ENCODE measurements around the gene SRPK2. TPM values are rescaled to one million over a fixed set of nuclear protein-coding genes. Genes with fewer than 3 reads are reported as not detected.
"Not testable (repeated sequence)": the region's sequence is repeated elsewhere in the genome, so short reads cannot be mapped to it uniquely, and the experiment has no call there.

Gene SRPK2
- polyA plus RNA-seq, 6 donors from 2014 or later = 50.6 to 65.5 (median 56.1) TPM

DNA sequence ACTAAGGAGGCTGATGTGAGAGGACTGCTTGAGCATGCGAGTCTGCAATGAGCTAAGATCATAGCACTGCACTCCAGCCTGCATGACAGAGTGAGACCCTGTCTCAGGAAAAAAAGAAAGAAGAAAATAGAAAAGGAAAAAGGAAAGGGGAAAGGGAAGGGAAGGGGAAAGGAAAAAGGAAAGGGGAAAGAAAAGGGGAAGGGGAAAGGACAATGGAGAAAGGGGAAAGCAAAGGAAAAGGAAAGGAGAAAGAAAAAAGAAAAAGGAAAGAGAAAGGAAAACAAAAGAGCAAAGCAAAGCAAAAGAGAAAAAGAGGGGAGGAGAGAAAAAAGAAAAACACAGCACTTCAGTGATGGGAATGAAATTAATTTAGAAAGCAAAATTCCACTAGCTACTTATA, 179.3 kb downstream of the SRPK2 start:
- Mint-ChIP-seq H3K9me3 (no peaks in the 10 kb centered on the region), H3K36me3 (no peaks in the 10 kb centered on the region), H3K4me3 (peak overlapping the region in 4 of 8 donors; percentile 19 to 71 (median 34)), H3K27me3 (no peaks in the 10 kb centered on the region), H3K27ac (peak overlapping the region; percentile 64 to 98 (median 90)), H3K4me1 (peaks cover 76 to 78% (median 77%) of the 10 kb centered on the region in 3 donors)
- ATAC-seq (ENCODE audit: low read depth in 2 of 2) (no peak), DNase-seq (no peak)

DNA sequence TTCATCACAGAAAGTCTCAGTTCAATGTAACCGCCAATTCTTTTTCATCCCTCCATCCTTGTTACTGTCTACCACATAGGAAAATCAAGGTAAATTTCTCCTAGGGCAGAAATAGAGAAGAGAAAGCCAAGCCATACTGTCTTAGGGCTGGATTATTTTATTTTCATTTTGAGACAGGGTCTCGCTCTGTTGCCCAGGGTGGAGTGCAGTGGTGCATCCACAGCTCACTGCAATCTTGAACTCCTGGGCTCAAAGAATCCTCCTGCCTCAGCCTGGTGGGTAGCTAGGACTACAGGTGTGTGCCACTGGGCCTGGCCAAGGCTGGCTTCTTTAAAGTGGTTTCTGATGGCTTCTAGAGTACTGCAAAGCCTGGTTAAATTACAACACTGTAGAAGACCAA, 181.7 kb downstream of the SRPK2 start:
- Mint-ChIP-seq H3K27me3 (no peaks in the 10 kb centered on the region), H3K9me3 (no peaks in the 10 kb centered on the region), H3K27ac (peak overlapping the region in 2 of 6 donors; percentile 2 to 88), H3K4me3 (peak overlapping the region in 5 of 8 donors; percentile 17 to 78 (median 59)), H3K36me3 (no peaks in the 10 kb centered on the region), H3K4me1 (peaks cover 55 to 59% (median 56%) of the 10 kb centered on the region in 3 donors)
- no peak for DNase-seq
- peak; percentile 41 to 47 for ATAC-seq (ENCODE audit: low read depth in 2 of 2)

DNA sequence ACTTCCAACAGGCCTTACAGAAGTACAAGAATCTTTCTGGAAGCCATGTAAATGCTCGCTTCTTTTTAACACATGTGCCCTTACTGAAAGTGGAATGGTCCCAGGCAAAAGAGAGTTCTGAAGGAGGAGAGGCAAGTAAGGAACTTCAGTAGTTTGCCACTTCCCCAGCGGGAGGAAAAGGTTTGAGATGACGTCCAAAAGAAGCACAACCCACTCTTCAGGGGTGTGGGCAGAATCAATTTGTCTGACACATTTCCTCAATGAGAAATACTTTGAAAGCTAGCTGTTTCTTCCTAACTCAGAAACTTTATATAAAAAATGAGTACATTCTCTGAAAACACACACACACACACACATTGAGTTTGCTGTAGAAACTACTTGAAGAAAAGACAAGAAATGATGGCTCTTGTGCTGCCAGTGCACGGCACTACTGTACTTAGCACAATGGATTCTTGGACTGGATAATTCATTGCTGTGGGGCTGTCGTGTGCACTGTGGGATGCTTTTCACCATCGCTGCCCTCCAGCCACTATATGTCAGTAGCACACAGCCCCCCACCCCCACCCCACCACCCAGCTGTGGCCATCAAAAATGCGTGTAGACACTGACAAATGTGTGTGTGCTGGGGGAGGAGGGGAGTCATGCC, 183.0 kb downstream of the SRPK2 start:
- H3K4me1 Mint-ChIP-seq = peaks cover 43 to 47% (median 43%) of the 10 kb centered on the region in 3 donors
- no peak for DNase-seq

DNA sequence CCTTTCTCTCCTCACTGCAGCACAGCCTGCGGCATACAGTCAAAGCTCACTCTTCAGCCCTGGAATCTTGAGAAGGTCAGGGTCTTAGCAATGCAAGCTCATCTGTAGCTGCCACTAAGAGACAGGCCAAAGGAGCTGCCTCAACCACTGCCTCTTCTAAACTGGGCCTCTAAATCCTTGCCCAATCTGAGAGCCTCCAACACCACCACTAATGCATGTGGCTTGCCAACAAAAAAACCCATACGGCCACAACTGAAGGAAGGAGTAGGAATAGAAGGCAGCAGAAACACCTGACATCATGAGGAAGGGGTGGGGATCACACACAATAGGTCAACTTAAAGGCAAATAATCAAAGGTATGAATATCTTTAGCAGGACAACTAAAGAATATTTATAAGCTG, 183.8 kb downstream of the SRPK2 start:
- no peak for ATAC-seq (ENCODE audit: low read depth in 2 of 2)
- Mint-ChIP-seq H3K36me3 (no peaks in the 10 kb centered on the region), H3K4me1 (peaks cover 39 to 41% (median 40%) of the 10 kb centered on the region in 3 donors), H3K27me3 (no peaks in the 10 kb centered on the region), H3K27ac (peak overlapping the region in 2 of 6 donors; percentile 42 to 45), H3K4me3 (no peak overlapping the region), H3K9me3 (peaks cover 0 to 1% (median 0%) of the 10 kb centered on the region in 7 donors)
- DNase-seq = no peak

More for the DNA sequence above, 183.0 kb downstream of the SRPK2 start:
- H3K27ac Mint-ChIP-seq = peak overlapping the region in 3 of 6 donors; percentile 45 to 63 (median 62)
- ATAC-seq (ENCODE audit: low read depth in 2 of 2) = peak in 1 of 2 donors; percentile 29
- H3K4me3 Mint-ChIP-seq = peak overlapping the region in 1 of 8 donors; percentile 36
- H3K36me3 Mint-ChIP-seq = no peaks in the 10 kb centered on the region
- H3K9me3 Mint-ChIP-seq = no peaks in the 10 kb centered on the region
- no peaks in the 10 kb centered on the region for H3K27me3 Mint-ChIP-seq

DNA sequence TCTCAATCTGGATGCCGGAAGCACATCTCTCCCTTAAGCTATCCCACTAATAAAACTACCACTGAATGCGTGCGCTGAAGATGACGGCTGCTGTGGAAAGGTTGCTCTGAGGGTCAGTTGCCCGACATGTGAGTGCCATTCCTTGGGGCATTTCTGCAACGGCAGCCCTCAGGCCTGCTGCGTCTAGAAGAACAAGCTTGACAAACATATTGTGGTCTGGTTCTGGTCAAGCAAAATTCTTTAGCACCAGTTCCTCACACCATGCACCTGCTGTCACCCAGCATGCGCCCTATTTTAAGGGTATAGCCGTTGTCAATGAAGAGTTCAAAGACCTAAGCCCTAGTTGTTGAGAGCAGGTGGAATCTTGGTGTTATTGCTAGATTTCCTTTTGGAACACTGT, 184.2 kb downstream of the SRPK2 start:
- Mint-ChIP-seq H3K27ac (peak overlapping the region in 2 of 6 donors; percentile 22 to 42), H3K4me1 (peaks cover 38 to 40% (median 38%) of the 10 kb centered on the region in 3 donors)

DNA sequence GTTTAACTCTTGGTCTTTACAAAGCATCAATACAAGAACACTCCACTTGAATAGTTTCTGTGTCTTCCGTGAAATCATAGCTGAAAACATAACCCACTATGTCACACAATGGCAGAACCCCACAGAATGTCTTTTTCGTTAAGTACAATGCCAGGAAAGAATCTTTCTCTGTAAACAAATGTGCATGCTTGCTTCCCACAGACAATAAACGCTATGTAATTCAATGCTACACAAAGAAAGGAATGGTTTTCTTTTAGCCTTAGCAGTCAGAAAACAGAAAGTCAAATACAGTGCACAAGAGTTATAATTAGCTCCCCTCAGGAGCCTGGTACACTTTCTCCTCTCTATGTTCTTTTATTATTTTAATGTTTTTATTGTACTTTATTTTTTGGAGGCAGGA, 186.1 kb downstream of the SRPK2 start:
- H3K4me1 Mint-ChIP-seq = peaks cover 27 to 39% (median 31%) of the 10 kb centered on the region in 3 donors
- H3K36me3 Mint-ChIP-seq = peaks cover 0 to under 1% of the 10 kb centered on the region in 2 donors
- peak overlapping the region in 2 of 6 donors; percentile 13 to 17 for H3K27ac Mint-ChIP-seq
- peaks cover 0 to 1% (median 0%) of the 10 kb centered on the region in 7 donors for H3K9me3 Mint-ChIP-seq
- no peaks in the 10 kb centered on the region for H3K27me3 Mint-ChIP-seq
- DNase-seq (no peak), ATAC-seq (ENCODE audit: low read depth in 2 of 2) (no peak)
- H3K4me3 Mint-ChIP-seq = no peak overlapping the region

More for the DNA sequence above, 184.2 kb downstream of the SRPK2 start:
- Mint-ChIP-seq H3K27me3 (no peaks in the 10 kb centered on the region), H3K36me3 (no peaks in the 10 kb centered on the region), H3K9me3 (peaks cover 0 to 1% (median 0%) of the 10 kb centered on the region in 7 donors), H3K4me3 (no peak overlapping the region)
- DNase-seq (no peak), ATAC-seq (ENCODE audit: low read depth in 2 of 2) (no peak)

DNA sequence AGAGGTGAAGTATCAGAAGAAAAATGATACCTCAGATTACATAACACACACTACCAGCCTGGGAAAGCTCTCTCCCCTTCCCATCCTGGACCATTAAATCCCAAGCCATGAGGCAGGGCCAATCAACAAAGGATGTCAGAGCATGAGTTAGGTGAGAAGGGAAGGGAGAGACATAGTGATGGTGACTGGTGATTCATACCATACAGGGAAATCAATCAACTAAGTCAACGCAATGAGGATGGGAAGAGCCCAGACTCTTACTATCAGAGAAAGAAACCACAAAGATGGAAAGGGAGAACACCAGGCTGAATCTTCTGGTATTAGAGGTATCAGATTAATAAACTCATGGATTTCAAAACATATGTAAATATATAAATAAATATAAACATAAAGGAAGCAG, 189.3 kb downstream of the SRPK2 start:
- H3K27me3 Mint-ChIP-seq = no peaks in the 10 kb centered on the region
- ATAC-seq (ENCODE audit: low read depth in 2 of 2) (no peak), DNase-seq (no peak)
- H3K4me1 Mint-ChIP-seq = peaks cover 21 to 24% (median 22%) of the 10 kb centered on the region in 3 donors
- peak overlapping the region in 1 of 6 donors; percentile 66 for H3K27ac Mint-ChIP-seq
- peaks cover 0 to 1% (median 0%) of the 10 kb centered on the region in 7 donors for H3K9me3 Mint-ChIP-seq
- H3K4me3 Mint-ChIP-seq = no peak overlapping the region
- peaks cover 5 to 6% of the 10 kb centered on the region in 2 donors for H3K36me3 Mint-ChIP-seq

DNA sequence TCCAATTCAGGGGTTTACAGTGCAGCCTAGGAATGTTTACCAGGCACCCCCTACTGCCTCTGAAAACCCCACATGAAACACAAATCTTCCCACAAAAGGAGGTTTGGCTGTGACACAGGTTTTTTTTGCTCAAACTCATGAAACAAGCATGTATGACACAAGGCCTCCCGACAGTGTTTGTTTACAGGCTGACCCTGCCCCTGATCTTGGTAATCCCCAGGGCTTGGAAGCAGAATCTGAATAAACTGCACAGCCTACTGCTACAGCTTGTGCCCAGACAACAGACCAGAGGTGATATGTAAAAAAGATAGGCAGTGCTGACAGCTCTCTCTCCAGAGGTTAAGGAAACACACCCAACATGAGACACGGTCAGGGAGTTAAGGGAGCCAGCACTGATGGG, 190.5 kb downstream of the SRPK2 start:
- Mint-ChIP-seq H3K4me1 (peaks cover 27 to 33% (median 30%) of the 10 kb centered on the region in 3 donors), H3K36me3 (peaks cover 5 to 6% of the 10 kb centered on the region in 2 donors), H3K27me3 (no peaks in the 10 kb centered on the region), H3K9me3 (peaks cover 0 to 1% (median 0%) of the 10 kb centered on the region in 7 donors), H3K27ac (peak overlapping the region in 2 of 6 donors; percentile 37 to 57), H3K4me3 (no peak overlapping the region)
- DNase-seq = no peak
- ATAC-seq (ENCODE audit: low read depth in 2 of 2) = no peak

DNA sequence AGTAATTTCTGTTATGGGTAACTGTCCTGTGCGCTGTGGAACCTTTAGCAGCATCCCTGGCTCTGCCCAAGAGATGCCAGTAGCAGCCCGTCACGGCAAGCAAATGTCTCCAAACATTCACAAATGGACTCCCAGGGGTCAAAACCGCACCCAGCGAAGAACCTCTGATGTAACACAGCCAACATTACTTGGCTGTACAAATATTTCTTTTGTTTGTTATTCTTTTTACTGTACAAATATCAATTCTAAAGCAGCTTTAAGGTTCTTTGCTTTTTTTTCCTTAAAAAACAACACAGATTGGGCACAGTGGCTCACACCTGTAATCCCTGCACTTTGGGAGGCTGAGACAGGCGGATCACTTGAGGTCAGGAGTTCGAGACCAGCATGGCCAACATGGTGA, 192.2 kb downstream of the SRPK2 start:
- H3K36me3 Mint-ChIP-seq = peaks cover 5 to 6% of the 10 kb centered on the region in 2 donors
- H3K27ac Mint-ChIP-seq = no peak overlapping the region
- peaks cover 38 to 51% (median 47%) of the 10 kb centered on the region in 3 donors for H3K4me1 Mint-ChIP-seq
- H3K9me3 Mint-ChIP-seq = peaks cover 0 to 1% (median 0%) of the 10 kb centered on the region in 7 donors
- DNase-seq (no peak), ATAC-seq (ENCODE audit: low read depth in 2 of 2) (no peak)
- no peak overlapping the region for H3K4me3 Mint-ChIP-seq
- no peaks in the 10 kb centered on the region for H3K27me3 Mint-ChIP-seq

DNA sequence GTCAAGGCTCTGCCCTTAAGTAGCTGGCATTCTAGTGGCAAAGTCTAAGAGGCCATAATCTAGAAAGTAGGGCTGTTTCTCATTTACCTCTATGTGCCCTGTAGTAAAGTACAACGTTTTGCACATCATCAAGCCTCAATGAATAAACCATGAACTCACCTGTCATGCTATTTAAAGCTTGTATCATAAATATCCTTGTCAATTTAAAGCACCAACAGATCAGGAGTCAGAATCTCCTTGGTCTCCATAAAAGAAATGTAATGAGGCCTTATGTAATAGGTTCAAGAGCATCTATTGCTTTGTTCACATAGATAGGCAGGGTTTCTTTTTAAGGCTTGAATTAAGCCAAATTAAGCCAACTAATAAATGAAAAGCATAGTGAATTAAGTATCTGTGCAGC, 192.8 kb downstream of the SRPK2 start:
- no peak for DNase-seq
- Mint-ChIP-seq H3K27ac (peak overlapping the region in 2 of 6 donors; percentile 26 to 30), H3K9me3 (peaks cover 0 to 1% (median 0%) of the 10 kb centered on the region in 7 donors), H3K36me3 (peaks cover 5 to 6% of the 10 kb centered on the region in 2 donors), H3K4me1 (peaks cover 41 to 56% (median 53%) of the 10 kb centered on the region in 3 donors), H3K27me3 (no peaks in the 10 kb centered on the region), H3K4me3 (no peak overlapping the region)
- ATAC-seq (ENCODE audit: low read depth in 2 of 2) = no peak

DNA sequence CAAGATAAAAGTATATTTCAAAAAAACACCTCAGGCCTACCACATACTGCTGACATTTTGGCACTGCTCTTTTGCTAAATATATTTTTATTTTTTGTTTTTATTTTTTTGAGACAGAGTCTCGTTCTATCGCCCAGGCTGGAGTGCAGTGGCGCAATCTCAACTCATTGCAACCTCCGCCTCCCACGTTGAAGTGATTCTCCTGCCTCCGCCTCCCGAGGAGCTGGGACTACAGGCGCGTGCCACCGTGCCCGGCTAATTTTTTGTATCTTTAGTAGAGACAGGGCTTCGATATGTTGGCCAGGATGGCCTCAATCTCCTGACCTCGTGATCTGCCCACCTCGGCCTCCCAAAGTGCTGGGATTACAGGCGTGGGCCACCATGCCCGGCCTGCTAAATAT, 193.8 kb downstream of the SRPK2 start:
- not testable (repeated sequence) for H3K27me3 Mint-ChIP-seq; DNase-seq; H3K27ac Mint-ChIP-seq; H3K4me3 Mint-ChIP-seq; ATAC-seq (ENCODE audit: low read depth in 2 of 2); H3K9me3 Mint-ChIP-seq
- Mint-ChIP-seq H3K4me1 (peaks cover 51 to 56% (median 53%) of the 10 kb centered on the region in 3 donors), H3K36me3 (peaks cover 10 to 12% of the 10 kb centered on the region in 2 donors)

DNA sequence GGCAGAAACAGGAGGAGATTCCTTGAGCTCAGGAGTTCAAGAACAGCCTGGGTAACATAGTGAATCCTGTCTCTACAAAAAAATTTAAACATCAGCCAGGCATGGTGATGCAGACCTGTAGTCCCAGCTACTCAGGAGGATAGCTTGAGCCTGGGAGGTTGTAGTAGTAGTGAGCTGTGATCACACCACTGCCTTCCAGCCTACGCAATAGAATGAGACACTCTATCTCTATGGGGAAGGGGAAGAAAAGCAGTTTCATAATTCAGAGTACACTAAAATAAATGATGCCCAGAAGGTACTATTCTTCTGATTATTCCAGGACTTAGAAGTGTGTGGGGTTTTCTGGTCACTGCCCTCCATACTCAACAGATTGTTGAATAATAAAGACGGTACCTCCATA, 197.4 kb downstream of the SRPK2 start:
- H3K4me1 Mint-ChIP-seq = peaks cover 55 to 78% (median 59%) of the 10 kb centered on the region in 3 donors
- H3K4me3 Mint-ChIP-seq = peak overlapping the region in 2 of 8 donors; percentile 35 to 46
- H3K27ac Mint-ChIP-seq = peak overlapping the region in 2 of 6 donors; percentile 63 to 66
- peaks cover 5 to 12% of the 10 kb centered on the region in 2 donors for H3K36me3 Mint-ChIP-seq
- H3K27me3 Mint-ChIP-seq = no peaks in the 10 kb centered on the region
- H3K9me3 Mint-ChIP-seq = no peaks in the 10 kb centered on the region
- no peak for DNase-seq
- ATAC-seq (ENCODE audit: low read depth in 2 of 2) = peak; percentile 67 to 79

DNA sequence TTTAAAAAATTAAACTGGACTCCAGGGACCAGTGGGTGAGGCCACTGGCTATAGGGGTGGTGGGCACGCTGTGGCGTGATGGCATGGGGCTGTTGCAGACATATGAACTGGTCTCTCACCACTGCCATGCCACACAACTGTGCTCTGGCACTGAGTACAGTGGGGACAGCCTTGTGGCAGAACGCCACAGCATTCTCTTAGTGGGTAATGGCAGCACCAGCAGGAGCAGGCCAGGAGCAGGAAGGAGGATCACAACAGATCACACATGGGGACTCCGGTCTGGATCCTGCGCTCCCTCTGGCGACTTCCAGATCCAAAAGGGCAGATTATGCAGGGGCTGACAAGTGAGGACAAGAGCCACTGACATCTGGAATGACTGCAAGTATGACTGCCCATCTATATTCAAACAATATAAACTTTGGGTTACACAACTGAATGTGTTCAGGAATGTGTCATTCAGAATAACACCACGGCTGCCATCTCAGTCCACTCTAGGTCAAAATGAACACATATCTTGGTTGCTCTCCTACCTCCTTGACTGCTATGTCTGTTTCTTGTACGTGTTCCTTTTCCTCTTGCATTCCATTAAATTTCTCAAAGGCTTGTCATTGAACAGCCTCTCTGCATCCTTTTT, 198.7 kb downstream of the SRPK2 start:
- H3K4me3 Mint-ChIP-seq = peak overlapping the region in 1 of 8 donors; percentile 10
- no peak for ATAC-seq (ENCODE audit: low read depth in 2 of 2)
- H3K9me3 Mint-ChIP-seq = no peaks in the 10 kb centered on the region
- H3K27ac Mint-ChIP-seq = peak overlapping the region in 1 of 6 donors; percentile 91
- no peaks in the 10 kb centered on the region for H3K27me3 Mint-ChIP-seq
- peaks cover 5 to 6% of the 10 kb centered on the region in 2 donors for H3K36me3 Mint-ChIP-seq
- DNase-seq = no peak
- H3K4me1 Mint-ChIP-seq = peaks cover 48 to 70% (median 49%) of the 10 kb centered on the region in 3 donors
